H1 (cell line): ENCODE measurements around the gene ADCY1. TPM values are rescaled to one million over a fixed set of nuclear protein-coding genes. Genes with fewer than 3 reads are reported as not detected.

ENCODE experiments used
- CTCF ChIA-PET: fragments of 300-600 bp; sonication (Branson Sonifier 250); formaldehyde crosslinking; loops from one replicate; lab custom pipeline; 2021; ENCODE audit not compliant: partially characterized antibody; lab: Charles Lee
- POLR2A ChIA-PET: fragments of 300-600 bp; sonication (Branson Sonifier 250); formaldehyde crosslinking; loops from one replicate; lab custom pipeline; 2021; ENCODE audit warnings: inconsistent platforms; ENCODE audit not compliant: partially characterized antibody; lab: Charles Lee
- DNase-seq, 2 experiments: peaks; one replicate each; pipeline versions ENCODE4 v3.0.0 to v3.0.0-alpha.2; 2010 to 2022; ENCODE audit warnings: low spot score in 2 of 2, low read depth in 1 of 2, mixed read lengths in 1 of 2
- FAIRE-seq: peaks from 2 replicates; lab custom pipeline; 2011; peaks lifted over from hg19 to GRCh38; lab: Jason Lieb, UNC
- H2AFZ ChIP-seq: 2 replicates; pipeline ENCODE4 v1.8.1; 2012; ENCODE audit warnings: low read length, inconsistent platforms
- H2AK5ac ChIP-seq: 2 replicates; pipeline ENCODE4 v1.6.1; 2013; ENCODE audit warnings: low read depth, low read length
- H2BK120ac ChIP-seq: replicated peaks from 2 replicates; pipeline ENCODE3; 2013; ENCODE audit warnings: low read depth, low read length, inconsistent platforms
- H2BK12ac ChIP-seq: 2 replicates; pipeline ENCODE4 v1.6.1; 2013; ENCODE audit warnings: low read depth, low read length
- H2BK15ac ChIP-seq: 2 replicates; pipeline ENCODE4 v1.6.1; 2013; ENCODE audit warnings: low read length
- H2BK20ac ChIP-seq: 2 replicates; pipeline ENCODE4 v1.6.1; 2013; ENCODE audit warnings: low read length
- H2BK5ac ChIP-seq: 2 replicates; pipeline ENCODE4 v1.6.1; 2013; ENCODE audit warnings: low read depth, low read length
- H3K14ac ChIP-seq: 2 replicates; pipeline ENCODE4 v1.6.1; 2013; ENCODE audit warnings: inconsistent platforms; ENCODE audit not compliant: insufficient read length
- H3K18ac ChIP-seq: 2 replicates; pipeline ENCODE4 v1.6.1; 2013; ENCODE audit warnings: low read length; ENCODE audit errors: extremely low read depth
- H3K23ac ChIP-seq: 2 replicates; pipeline ENCODE4 v1.6.1; 2013; ENCODE audit warnings: inconsistent platforms; ENCODE audit not compliant: insufficient read length
- H3K23me2 ChIP-seq: 2 replicates; pipeline ENCODE4 v1.6.1; 2013; ENCODE audit warnings: low read depth, low read length
- H3K27ac ChIP-seq: 2 replicates; pipeline ENCODE4 v1.6.1; 2011; ENCODE audit warnings: low read depth, low read length, inconsistent platforms
- H3K27me3 ChIP-seq, 4 experiments: replicated peaks in 1 of 4; 1 replicate in 1 of 4; 2 replicates in 3 of 4; pipeline versions ENCODE4 v1.6.1 to v1.8.1; 2011 to 2013; ENCODE audit warnings: low read length in 3 of 4, mild to moderate bottlenecking in 3 of 4, inconsistent platforms in 2 of 4, mixed read lengths in 2 of 4, moderate library complexity in 1 of 4; ENCODE audit not compliant: control insufficient read depth in 3 of 4, insufficient read depth in 3 of 4; ENCODE audit errors: extremely low read depth in 1 of 4
- H3K36me3 ChIP-seq, 4 experiments: 2 replicates each; pipeline versions ENCODE4 v1.6.1 to v1.8.1; 2011 to 2013; ENCODE audit warnings: mild to moderate bottlenecking in 4 of 4, low read length in 3 of 4, moderate library complexity in 2 of 4, control low read depth in 1 of 4, inconsistent platforms in 1 of 4; ENCODE audit not compliant: insufficient read depth in 4 of 4, control insufficient read depth in 2 of 4
- H3K4ac ChIP-seq: replicated peaks from 2 replicates; pipeline ENCODE3; 2013; ENCODE audit warnings: low read length, low read depth, mixed read lengths, inconsistent platforms; ENCODE audit not compliant: insufficient read length
- H3K4me1 ChIP-seq, 4 experiments: replicated peaks in 1 of 4; 1 replicate in 1 of 4; 2 replicates in 3 of 4; pipeline versions ENCODE4 v1.6.1 to v1.8.1; 2011 to 2013; ENCODE audit warnings: low read length in 3 of 4, inconsistent platforms in 2 of 4, mixed read lengths in 1 of 4; ENCODE audit not compliant: insufficient read depth in 4 of 4, control insufficient read depth in 3 of 4
- H3K4me2 ChIP-seq, 2 experiments: 2 replicates each; pipeline versions ENCODE4 v1.6.1 to v1.8.1; 2011 to 2013; ENCODE audit warnings: low read depth in 2 of 2, low read length in 2 of 2, control low read depth in 1 of 2, inconsistent platforms in 1 of 2, mild to moderate bottlenecking in 1 of 2; ENCODE audit not compliant: insufficient read depth in 1 of 2
- H3K4me3 ChIP-seq, 4 experiments: fragments of 200-600, 300-600 bp in 1 of 4; sonication (generic), shearing (Covaris generic), sonication (Bioruptor Twin) in 1 of 4; 2 replicates each; pipeline versions ENCODE4 v1.5.1 to v1.8.1; 2011 to 2016; ENCODE audit warnings: low read length in 4 of 4, low read depth in 3 of 4, control low read depth in 2 of 4, inconsistent platforms in 2 of 4, mild to moderate bottlenecking in 2 of 4, mixed read lengths in 1 of 4, moderate library complexity in 1 of 4; ENCODE audit not compliant: insufficient read depth in 2 of 4; ENCODE audit errors: extremely low read depth in 1 of 4
- H3K56ac ChIP-seq: replicated peaks from 2 replicates; pipeline ENCODE3; 2013; ENCODE audit warnings: low read depth, mild to moderate bottlenecking, mixed read lengths, low read length, inconsistent platforms; ENCODE audit not compliant: insufficient read length
- H3K79me1 ChIP-seq: 2 replicates; pipeline ENCODE4 v1.6.1; 2013; ENCODE audit warnings: low read depth, low read length, control low read depth
- H3K79me2 ChIP-seq, 2 experiments: 2 replicates each; pipeline versions ENCODE4 v1.6.1 to v1.8.1; 2012 to 2013; ENCODE audit warnings: low read length in 2 of 2, mild to moderate bottlenecking in 2 of 2, inconsistent platforms in 1 of 2; ENCODE audit not compliant: insufficient read depth in 2 of 2, control insufficient read depth in 1 of 2
- H3K9ac ChIP-seq, 4 experiments: replicated peaks in 1 of 4; 1 replicate in 1 of 4; 2 replicates in 3 of 4; pipeline versions ENCODE4 v1.6.1 to v1.8.1; 2011 to 2013; ENCODE audit warnings: low read depth in 3 of 4, low read length in 3 of 4, control low read depth in 2 of 4, mild to moderate bottlenecking in 2 of 4, moderate library complexity in 2 of 4, inconsistent platforms in 1 of 4; ENCODE audit errors: extremely low read depth in 1 of 4
- H3K9me3 ChIP-seq, 2 experiments: 2 replicates each; pipeline versions ENCODE4 v1.6.1 to v1.8.1; 2012 to 2013; ENCODE audit warnings: mild to moderate bottlenecking in 2 of 2, moderate library complexity in 2 of 2, control low read depth in 1 of 2, inconsistent platforms in 1 of 2, low read depth in 1 of 2, low read length in 1 of 2, mixed read lengths in 1 of 2; ENCODE audit not compliant: insufficient read depth in 2 of 2
- H4K20me1 ChIP-seq, 2 experiments: replicated peaks in 1 of 2; 2 replicates each; pipeline versions ENCODE3 to v1.8.1; 2011 to 2013; ENCODE audit warnings: inconsistent platforms in 2 of 2, low read length in 2 of 2, mild to moderate bottlenecking in 1 of 2; ENCODE audit not compliant: insufficient read depth in 2 of 2, control insufficient read depth in 1 of 2
- H4K5ac ChIP-seq: 2 replicates; pipeline ENCODE4 v1.6.1; 2013; ENCODE audit warnings: low read length, low read depth, mixed read lengths, inconsistent platforms; ENCODE audit not compliant: insufficient read length
- H4K8ac ChIP-seq: 2 replicates; pipeline ENCODE4 v1.8.0; 2013; ENCODE audit warnings: mild to moderate bottlenecking, moderate library complexity, low read length, inconsistent platforms; ENCODE audit not compliant: insufficient read depth; ENCODE audit errors: extremely low read depth
- H4K91ac ChIP-seq: replicated peaks from 2 replicates; pipeline ENCODE3; 2013; ENCODE audit warnings: low read length, mixed read lengths, inconsistent platforms; ENCODE audit not compliant: insufficient read length
- CBX5 ChIP-seq: fragments of 300-800, 300-1000 bp; sonication (generic); IDR thresholded peaks from 2 replicates; pipeline ENCODE4 v1.7.1; 2016; ENCODE audit warnings: antibody characterized with exemption, low read length, low read depth
- CHD1 ChIP-seq: IDR thresholded peaks from 2 replicates; pipeline ENCODE4 v1.6.1; 2012; ENCODE audit warnings: low read depth, low read length, improper control_type of control experiment
- EP300 ChIP-seq, 2 experiments: IDR thresholded peaks; 1 replicate in 1 of 2; 2 replicates in 1 of 2; pipeline ENCODE4 v1.6.1; 2011 to 2012; ENCODE audit warnings: low read depth in 2 of 2, low read length in 2 of 2, mild to moderate bottlenecking in 2 of 2, borderline replicate concordance in 1 of 2, inconsistent platforms in 1 of 2, moderate library complexity in 1 of 2
- EZH2 ChIP-seq: fragments of 200-600 bp; sonication (generic); IDR thresholded peaks from 2 replicates; pipeline ENCODE4 v1.7.1; 2012; ENCODE audit warnings: low read depth, mild to moderate bottlenecking, moderate library complexity, low read length, inconsistent platforms; ENCODE audit not compliant: severe bottlenecking
- GTF2F1 ChIP-seq: IDR thresholded peaks from 2 replicates; pipeline ENCODE4 v1.6.1; 2012; ENCODE audit warnings: low read depth, low read length, improper control_type of control experiment, borderline replicate concordance
- HDAC2 ChIP-seq, 2 experiments: fragments of 300-600 bp in 1 of 2; sonication (generic) in 1 of 2; IDR thresholded peaks; 2 replicates each; pipeline ENCODE4 v1.6.1; 2011 to 2012; ENCODE audit warnings: low read depth in 2 of 2, low read length in 2 of 2, mild to moderate bottlenecking in 2 of 2, moderate library complexity in 2 of 2, borderline replicate concordance in 1 of 2, inconsistent platforms in 1 of 2
- HDAC6 ChIP-seq: IDR thresholded peaks from one replicate; pipeline ENCODE4 v1.7.1; 2012; ENCODE audit warnings: low read depth, mild to moderate bottlenecking, inconsistent platforms, low read length, moderate library complexity
- NANOG ChIP-seq: IDR thresholded peaks from 2 replicates; pipeline ENCODE4 v1.6.1; 2011; ENCODE audit warnings: low read length, low read depth, mild to moderate bottlenecking, inconsistent platforms; ENCODE audit not compliant: insufficient read depth, poor library complexity, severe bottlenecking
- NRF1 ChIP-seq: IDR thresholded peaks from 2 replicates; pipeline ENCODE4 v1.6.1; 2011; ENCODE audit warnings: mild to moderate bottlenecking, low read depth, low read length, improper control_type of control experiment
- POLR2AphosphoS5 ChIP-seq: IDR thresholded peaks from 2 replicates; pipeline ENCODE4 v1.6.1; 2011; ENCODE audit warnings: low read depth, low read length
- SIRT6 ChIP-seq: IDR thresholded peaks from one replicate; pipeline ENCODE4 v1.7.1; 2012; ENCODE audit warnings: low read length, inconsistent platforms
- YY1 ChIP-seq: IDR thresholded peaks from 2 replicates; pipeline ENCODE4 v1.6.1; 2011; ENCODE audit warnings: low read depth, mild to moderate bottlenecking, low read length
- ZNF274 ChIP-seq: IDR thresholded peaks from 2 replicates; pipeline ENCODE4 v1.7.0; 2012; ENCODE audit warnings: low read length, borderline replicate concordance; ENCODE audit errors: extremely low read depth
- WGBS, 2 experiments: shearing (Covaris generic) in 1 of 2; methylation state at CpG; one replicate each; pipeline versions ENCODE4 v1.1.6 to v1.1.7; 2013 to 2015; ENCODE audit warnings: low lambda C conversion rate in 2 of 2, mixed read lengths in 2 of 2, inconsistent platforms in 1 of 2, low coverage in 1 of 2, missing lambda C conversion rate in 1 of 2; ENCODE audit not compliant: insufficient replicate concordance in 2 of 2, insufficient coverage in 1 of 2, insufficient read length in 1 of 2; ENCODE audit errors: extremely low coverage in 1 of 2, missing lambda C conversion rate in 1 of 2; 5-methylcytosine and 5-hydroxymethylcytosine counted together
- polyA plus RNA-seq, 7 experiments: library from polyadenylated mRNA; depleted of rRNA in 3 of 7; stranded (reverse) in 5 of 7; unstranded in 2 of 7; fragments of >200 nt in 5 of 7; fragments of 200-250 nt in 2 of 7; gene quantifications; 1 replicate in 5 of 7; 2 replicates in 1 of 7; 4 replicates in 1 of 7; pipeline versions ENCODE4 v1.2.1 to v1.2.3, GENCODE V29; 2011 to 2013; ENCODE audit warnings: missing spikeins in 2 of 7, mixed read lengths in 2 of 7
- total RNA-seq: library from RNA; stranded (reverse); fragmentation: NEBNext Ultra II Directional; extraction: Animal tissue kit (Norgen Biotek cat#: 25700); gene quantifications from 2 replicates; pipeline ENCODE4 v1.2.1, GENCODE V29; 2021
- TF ChIP-seq, protein P1 (sequence below): IDR thresholded peaks from 2 replicates; pipeline ENCODE4 v1.6.1; 2011; ENCODE audit warnings: low read depth, mild to moderate bottlenecking, low read length; ENCODE audit not compliant: insufficient read depth

The ADCY1 gene
- total and polyA plus RNA-seq, 2 of the 8 experiments (the other 6 are each of a cell fraction or from before 2014, with no cell fraction given), result 7.9 to 26.9 TPM

DNA sequence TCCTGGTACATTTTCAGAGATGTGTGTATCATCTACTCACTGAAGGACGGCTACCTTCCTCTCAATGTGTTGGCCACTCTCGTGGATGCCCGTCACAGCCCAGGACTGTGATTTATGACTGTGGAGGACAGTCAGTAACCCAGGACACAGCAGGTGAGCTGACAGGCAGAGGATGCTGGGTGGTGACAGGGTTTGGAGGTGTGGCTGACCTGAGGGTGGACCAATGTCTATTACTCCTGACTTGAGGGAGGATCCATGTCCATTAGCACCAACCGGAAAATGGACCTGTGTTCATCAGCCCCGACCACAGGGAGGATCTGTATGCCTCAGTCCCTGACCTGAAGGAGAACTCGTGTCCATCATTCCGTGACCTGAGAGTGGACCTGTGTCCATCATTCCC, 96.1 kb downstream of the ADCY1 start:
- Histone ChIP-seq H2AK5ac (no peak overlapping the region), H2BK120ac (no peak overlapping the region), H3K23ac (no peak overlapping the region), H4K8ac (no peak overlapping the region), H2BK5ac (no peak overlapping the region), H3K27me3 (no peaks in the 10 kb centered on the region), H2BK20ac (no peak overlapping the region), H3K4me3 (no peak overlapping the region), H3K9ac (no peak overlapping the region), H2AFZ (no peak overlapping the region), H3K79me1 (peaks cover 2% of the 10 kb centered on the region; the same call in 1 of the 2 replicates), H3K4ac (no peak overlapping the region), H4K5ac (no peak overlapping the region), H3K27ac (no peak overlapping the region), H4K20me1 (no peaks in the 10 kb centered on the region), H3K18ac (no peak overlapping the region), H4K91ac (no peak overlapping the region), H3K79me2 (no peaks in the 10 kb centered on the region), H3K14ac (no peak overlapping the region), H3K23me2 (no peaks in the 10 kb centered on the region), H2BK12ac (no peak overlapping the region), H3K9me3 (no peaks in the 10 kb centered on the region), H3K36me3 (no peaks in the 10 kb centered on the region), H3K4me2 (no peak overlapping the region), H2BK15ac (no peak overlapping the region), H3K4me1 (no peaks in the 10 kb centered on the region), H3K56ac (no peak overlapping the region)
- WGBS, 2 experiments, result 80% methylated on average over 7 of the region's 7 CpGs; no CpG with 5 or more reads in 1 of the 2 experiments
- ChIA-PET CTCF (interaction anchor here (0.7 kb wide), 1 partner anchor 21 kb away, joined by 4 read pairs; no protein-coding TSS in a partner anchor), POLR2A (no interaction called here)
- FAIRE-seq, result no peak
- DNase-seq, result peak in 1 of 2 experiments; percentile 13
- no peak for TF ChIP-seq NRF1
- no peak for TF ChIP-seq CBX5
- no peak for TF ChIP-seq EZH2
- no peak for TF ChIP-seq YY1
- TF ChIP-seq NANOG, result no peak
- no peak for TF ChIP-seq HDAC6
- TF ChIP-seq CHD1, result no peak
- no peak for TF ChIP-seq HDAC2 (IDR thresholded peaks at IDR 0.05; ENCODE audit: borderline replicate concordance in 1 of 2, low read depth in 2 of 2, low read length in 2 of 2)
- TF ChIP-seq GTF2F1, result no peak
- TF ChIP-seq, protein P1, sequence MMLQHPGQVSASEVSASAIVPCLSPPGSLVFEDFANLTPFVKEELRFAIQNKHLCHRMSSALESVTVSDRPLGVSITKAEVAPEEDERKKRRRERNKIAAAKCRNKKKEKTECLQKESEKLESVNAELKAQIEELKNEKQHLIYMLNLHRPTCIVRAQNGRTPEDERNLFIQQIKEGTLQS, result no peak
- TF ChIP-seq POLR2AphosphoS5, result no peak
- no peak for TF ChIP-seq SIRT6
- TF ChIP-seq ZNF274, result no peak
- TF ChIP-seq EP300 (IDR thresholded peaks at IDR 0.05; ENCODE audit: borderline replicate concordance in 1 of 2, low read depth in 2 of 2, low read length in 2 of 2), result no peak
